HG03196 (cell line): ENCODE results near the gene FAM174B.

Source experiments
- ATAC-seq: cut with Tn5 transposase; IDR thresholded peaks from one replicate; pipeline ENCODE4 v1.9.1; 2021; ENCODE audit not compliant: unreplicated experiment

FAM174B gene

GRCh38 chr15:92643849-92644815, 11.4 kb downstream of the FAM174B start:
- ATAC-seq = no peak

- ATAC-seq = no peak
These were observed 16.7 kb downstream of the FAM174B start for GRCh38 chr15:92638709-92639365.

- ATAC-seq = no peak
These were observed 17.3 kb downstream of the FAM174B start for GRCh38 chr15:92638291-92638708.

GRCh38 chr15:92637626-92638025, 17.9 kb downstream of the FAM174B start:
- ATAC-seq = no peak

- no peak for ATAC-seq
These were observed 18.6 kb downstream of the FAM174B start for GRCh38 chr15:92636908-92637481.

GRCh38 chr15:92636401-92636907, 19.1 kb downstream of the FAM174B start:
- ATAC-seq = no peak

- ATAC-seq = no peak
These were observed 20.8 kb downstream of the FAM174B start for GRCh38 chr15:92634671-92635201.

- ATAC-seq = no peak
These were observed 21.5 kb downstream of the FAM174B start for GRCh38 chr15:92634060-92634459.

- no peak for ATAC-seq
These were observed 22.2 kb downstream of the FAM174B start for GRCh38 chr15:92633418-92633817.

- ATAC-seq = no peak
These were observed 22.6 kb downstream of the FAM174B start for GRCh38 chr15:92633001-92633400.

GRCh38 chr15:92631721-92632120, 23.9 kb downstream of the FAM174B start:
- ATAC-seq = no peak

- ATAC-seq = peak; percentile 35
These were observed 25.5 kb downstream of the FAM174B start for GRCh38 chr15:92629975-92630626.

GRCh38 chr15:92629276-92629974, 26.1 kb downstream of the FAM174B start:
- no peak for ATAC-seq

- ATAC-seq = no peak
These were observed 28.6 kb downstream of the FAM174B start for GRCh38 chr15:92627014-92627413.

GRCh38 chr15:92625251-92625980, 30.2 kb downstream of the FAM174B start:
- peak; percentile 69 for ATAC-seq

- ATAC-seq = no peak
These were observed 31.1 kb downstream of the FAM174B start for GRCh38 chr15:92624401-92624991.

GRCh38 chr15:92623435-92623834, 32.1 kb downstream of the FAM174B start:
- ATAC-seq = no peak

GRCh38 chr15:92621972-92622533, 33.5 kb downstream of the FAM174B start:
- no peak for ATAC-seq

GRCh38 chr15:92620991-92621390, 34.6 kb downstream of the FAM174B start:
- no peak for ATAC-seq
